Body of pancreas (tissue), 4 donors: ENCODE results near the gene COG2.

Experiments
- POLR2A ChIP-seq, 3 donors: fragments of 450-650 bp; IDR thresholded peaks; one replicate each; pipeline ENCODE4 v1.6.1; 2016; ENCODE audit warnings: antibody characterized with exemption in 3 of 3, mild to moderate bottlenecking in 2 of 3
- TF ChIP-seq, protein P1 (sequence below), 7 experiments: fragments of 450-650 bp in 4 of 7; fragments of 200-600 bp in 3 of 7; sonication (generic) in 3 of 7; IDR thresholded peaks; one replicate each; pipeline ENCODE4 v1.5.1; 2016 to 2019; ENCODE audit warnings: antibody characterized with exemption in 7 of 7

DNA sequence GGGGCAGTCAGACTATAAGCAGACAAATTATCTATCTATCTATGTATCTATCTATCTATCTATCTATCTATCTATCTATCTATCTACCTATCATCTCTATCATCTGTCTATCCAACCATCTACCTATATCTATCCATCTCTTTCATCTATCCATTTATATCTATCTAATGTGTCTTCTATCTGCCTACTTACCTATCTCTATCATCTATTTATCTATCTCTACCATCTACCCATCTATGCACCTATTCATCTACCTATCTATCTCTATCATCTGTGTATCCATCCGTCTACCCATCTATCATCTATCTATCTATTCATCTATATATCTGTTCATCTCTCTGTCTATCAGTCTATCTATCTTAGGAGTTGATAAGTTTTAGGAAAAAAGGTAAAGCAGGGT, 10.8 kb upstream of the COG2 start:
- TF ChIP-seq, protein P1, sequence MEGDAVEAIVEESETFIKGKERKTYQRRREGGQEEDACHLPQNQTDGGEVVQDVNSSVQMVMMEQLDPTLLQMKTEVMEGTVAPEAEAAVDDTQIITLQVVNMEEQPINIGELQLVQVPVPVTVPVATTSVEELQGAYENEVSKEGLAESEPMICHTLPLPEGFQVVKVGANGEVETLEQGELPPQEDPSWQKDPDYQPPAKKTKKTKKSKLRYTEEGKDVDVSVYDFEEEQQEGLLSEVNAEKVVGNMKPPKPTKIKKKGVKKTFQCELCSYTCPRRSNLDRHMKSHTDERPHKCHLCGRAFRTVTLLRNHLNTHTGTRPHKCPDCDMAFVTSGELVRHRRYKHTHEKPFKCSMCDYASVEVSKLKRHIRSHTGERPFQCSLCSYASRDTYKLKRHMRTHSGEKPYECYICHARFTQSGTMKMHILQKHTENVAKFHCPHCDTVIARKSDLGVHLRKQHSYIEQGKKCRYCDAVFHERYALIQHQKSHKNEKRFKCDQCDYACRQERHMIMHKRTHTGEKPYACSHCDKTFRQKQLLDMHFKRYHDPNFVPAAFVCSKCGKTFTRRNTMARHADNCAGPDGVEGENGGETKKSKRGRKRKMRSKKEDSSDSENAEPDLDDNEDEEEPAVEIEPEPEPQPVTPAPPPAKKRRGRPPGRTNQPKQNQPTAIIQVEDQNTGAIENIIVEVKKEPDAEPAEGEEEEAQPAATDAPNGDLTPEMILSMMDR (IDR thresholded peaks at IDR 0.05): no peak
- no peak for TF ChIP-seq POLR2A (IDR thresholded peaks at IDR 0.05)
